Endothelial cell of umbilical vein (primary cell): ENCODE results near the gene ZNF57. TPM values are rescaled to one million over a fixed set of nuclear protein-coding genes. Genes with fewer than 3 reads are reported as not detected.

Source experiments
- BruUV-seq: library from RNA; stranded (reverse); fragments of 400-500 nt; replicated peaks from 2 replicates; lab custom pipeline; 2021; lab: Mats Ljungman, UMichigan
- CTCF ChIA-PET: fragments of 300-600, 350-600 bp; sonication (Branson Sonifier 250); formaldehyde crosslinking; loops from one replicate; lab custom pipeline; 2021; ENCODE audit warnings: antibody characterized with exemption, inconsistent platforms; lab: Charles Lee
- POLR2A ChIA-PET: fragments of 300-600, 350-600 bp; sonication (Branson Sonifier 250); formaldehyde crosslinking; loops from one replicate; lab custom pipeline; 2021; ENCODE audit warnings: antibody characterized with exemption, inconsistent platforms; lab: Charles Lee
- DNase-seq: peaks from one replicate; pipeline ENCODE4 v3.0.0-alpha.2; 2011; ENCODE audit warnings: low read depth, low spot score
- FAIRE-seq: peaks from 2 replicates; lab custom pipeline; 2011; peaks lifted over from hg19 to GRCh38; lab: Jason Lieb, UNC
- H2AFZ ChIP-seq: 2 replicates; pipeline ENCODE4 v1.6.0; 2012; ENCODE audit warnings: low read depth, low read length, control low read depth, inconsistent platforms
- H3K27ac ChIP-seq: 2 replicates; pipeline ENCODE4 v1.5.1; 2011; ENCODE audit warnings: low read depth, mild to moderate bottlenecking, control low read depth, low read length, moderate library complexity; ENCODE audit not compliant: insufficient read depth
- H3K27me3 ChIP-seq, 2 experiments: 2 replicates each; pipeline versions ENCODE4 v1.6.0 to v1.6.1; 2011; ENCODE audit warnings: low read length in 2 of 2, mixed read lengths in 1 of 2; ENCODE audit not compliant: control insufficient read depth in 2 of 2, insufficient read depth in 2 of 2
- H3K36me3 ChIP-seq, 2 experiments: 2 replicates in 1 of 2; 3 replicates in 1 of 2; pipeline ENCODE4 v1.5.1; 2011; ENCODE audit warnings: low read length in 2 of 2, mild to moderate bottlenecking in 1 of 2, moderate library complexity in 1 of 2; ENCODE audit not compliant: control insufficient read depth in 2 of 2, insufficient read depth in 2 of 2; ENCODE audit errors: extremely low read depth in 1 of 2
- H3K4me1 ChIP-seq: 3 replicates; pipeline ENCODE4 v1.5.1; 2011; ENCODE audit warnings: mild to moderate bottlenecking, low read length; ENCODE audit not compliant: control insufficient read depth, insufficient read depth; ENCODE audit errors: extremely low read depth
- H3K4me2 ChIP-seq: 2 replicates; pipeline ENCODE4 v1.6.1; 2011; ENCODE audit warnings: low read length, control low read depth, mixed read lengths; ENCODE audit not compliant: insufficient read depth
- H3K4me3 ChIP-seq, 3 experiments: fragments of 200-600 bp in 1 of 3; sonication (generic), shearing (Covaris generic) in 1 of 3; replicated peaks in 1 of 3; 2 replicates each; pipeline ENCODE4 v1.5.1; 2011 to 2016; ENCODE audit warnings: control low read depth in 3 of 3, low read length in 3 of 3, mild to moderate bottlenecking in 2 of 3, inconsistent platforms in 1 of 3, low read depth in 1 of 3, moderate library complexity in 1 of 3; ENCODE audit not compliant: insufficient read depth in 1 of 3
- H3K79me2 ChIP-seq: 2 replicates; pipeline ENCODE4 v1.6.0; 2012; ENCODE audit warnings: low read length, inconsistent platforms; ENCODE audit not compliant: control insufficient read depth, insufficient read depth
- H3K9ac ChIP-seq: replicated peaks from 2 replicates; pipeline ENCODE3; 2011; ENCODE audit warnings: low read length, control low read depth; ENCODE audit not compliant: insufficient read depth; ENCODE audit errors: extremely low read depth
- H3K9me1 ChIP-seq: replicated peaks from 3 replicates; pipeline ENCODE4 v1.6.0; 2011; ENCODE audit warnings: mild to moderate bottlenecking, low read length; ENCODE audit not compliant: control insufficient read depth, insufficient read depth; ENCODE audit errors: extremely low read depth
- H3K9me3 ChIP-seq: replicated peaks from 2 replicates; pipeline ENCODE4 v1.5.1; 2012; ENCODE audit warnings: low read length, inconsistent platforms; ENCODE audit not compliant: control insufficient read depth, insufficient read depth
- H4K20me1 ChIP-seq: replicated peaks from 2 replicates; pipeline ENCODE3; 2011; ENCODE audit warnings: mild to moderate bottlenecking, low read length; ENCODE audit not compliant: control insufficient read depth, insufficient read depth; ENCODE audit errors: extremely low read depth
- CTCF ChIP-seq, 2 donors: IDR thresholded peaks; 1 replicate in 1 of 2; 2 replicates in 1 of 2; pipeline ENCODE4 v1.5.1; 2011; ENCODE audit warnings: low read length in 2 of 2, mild to moderate bottlenecking in 2 of 2, moderate library complexity in 2 of 2, control low read depth in 1 of 2, inconsistent platforms in 1 of 2, low read depth in 1 of 2; ENCODE audit not compliant: insufficient read depth in 1 of 2; ENCODE audit errors: extremely low read depth in 1 of 2
- EZH2 ChIP-seq: IDR thresholded peaks from 2 replicates; pipeline ENCODE4 v1.6.1; 2012; ENCODE audit warnings: borderline replicate concordance, low read depth, mild to moderate bottlenecking, moderate library complexity, low read length, inconsistent platforms; ENCODE audit not compliant: severe bottlenecking
- FOS ChIP-seq: IDR thresholded peaks from 2 replicates; pipeline ENCODE4 v1.6.1; 2011; ENCODE audit warnings: mild to moderate bottlenecking, low read length, moderate library complexity, borderline replicate concordance; ENCODE audit not compliant: insufficient read depth
- GATA2 ChIP-seq: IDR thresholded peaks from 2 replicates; pipeline ENCODE4 v1.7.0; 2011; ENCODE audit warnings: low read depth, mild to moderate bottlenecking, moderate library complexity, mixed read lengths, low read length; ENCODE audit not compliant: insufficient read length, insufficient read depth
- JUN ChIP-seq: IDR thresholded peaks from 2 replicates; pipeline ENCODE4 v1.6.1; 2011; ENCODE audit warnings: borderline replicate concordance, low read depth; ENCODE audit not compliant: insufficient read length, insufficient read depth
- MAX ChIP-seq: IDR thresholded peaks from 2 replicates; pipeline ENCODE4 v1.6.1; 2011; ENCODE audit not compliant: insufficient read depth, insufficient read length
- MYC ChIP-seq: IDR thresholded peaks from one replicate; pipeline ENCODE4 v1.6.1; 2011; ENCODE audit warnings: mild to moderate bottlenecking, low read depth, low read length
- POLR2A ChIP-seq: IDR thresholded peaks from 2 replicates; pipeline ENCODE4 v1.6.1; 2012; ENCODE audit warnings: low read depth, mild to moderate bottlenecking, control low read depth, low read length
- POLR2AphosphoS5 ChIP-seq: IDR thresholded peaks from 2 replicates; pipeline ENCODE4 v1.6.1; 2012; ENCODE audit warnings: low read depth, mild to moderate bottlenecking, control low read depth, low read length, moderate library complexity; ENCODE audit not compliant: insufficient read depth
- dilution Hi-C: fragments of 300-500 bp; cut with MboI; formaldehyde crosslinking; loops from one replicate; pipeline ENCODE4 v1.15.0; 2019; ENCODE audit warnings: low sequenced_read_pairs; ENCODE audit not compliant: extremely low pct_ligation_motif_present
- intact Hi-C: fragments of 100-400 bp; cut with micrococcal nuclease; formaldehyde crosslinking; loops from one replicate; pipeline ENCODE4 v1.10.0; 2022
- polyA plus RNA-seq, 4 experiments: library from polyadenylated mRNA; depleted of rRNA in 3 of 4; stranded (reverse) in 3 of 4; unstranded in 1 of 4; fragments of >200 nt; gene quantifications; 2 replicates each; pipeline versions ENCODE4 v1.2.1 to v1.2.3, GENCODE V29; 2011 to 2012; ENCODE audit warnings: missing spikeins in 1 of 4
- total RNA-seq: library from RNA; stranded (reverse); gene quantifications from 2 replicates; pipeline ENCODE4 v1.2.3, GENCODE V29; 2021

The ZNF57 gene
- total and polyA plus RNA-seq, 2 donors (not counting 3 experiments of a cell fraction or from before 2014, with no cell fraction given), result 2.0 to 3.6 TPM

- ChIA-PET POLR2A (no interaction called here), CTCF (interaction anchor here (0.6 to 11.0 kb wide), 12 partner anchors 11 to 309 kb away, joined by 3 to 200 read pairs (median 4); no protein-coding TSS in a partner anchor)
- dilution Hi-C loops, result no loop called here
- Histone ChIP-seq H3K9ac (no peak overlapping the region), H3K4me2 (no peak overlapping the region), H3K4me1 (no peaks in the 10 kb centered on the region), H3K4me3 (no peak overlapping the region), H2AFZ (no peak overlapping the region), H4K20me1 (no peaks in the 10 kb centered on the region), H3K27me3 (no peaks in the 10 kb centered on the region), H3K9me1 (no peaks in the 10 kb centered on the region), H3K9me3 (no peaks in the 10 kb centered on the region), H3K79me2 (no peaks in the 10 kb centered on the region), H3K36me3 (no peaks in the 10 kb centered on the region), H3K27ac (no peak overlapping the region)
- DNase-seq (no peak), FAIRE-seq (no peak)
- TF ChIP-seq EZH2, result no peak
- no peak for TF ChIP-seq POLR2AphosphoS5
- TF ChIP-seq CTCF (IDR thresholded peaks at IDR 0.05; ENCODE audit: extremely low read depth in 1 of 2, insufficient read depth in 1 of 2, low read depth in 1 of 2, low read length in 2 of 2), result no peak
- no peak for TF ChIP-seq MYC
- TF ChIP-seq POLR2A, result no peak
- intact Hi-C loops, result no loop called here
- BruUV-seq, result no TSS peak
Observed at GRCh38 chr19:2957160-2957559, 56.4 kb downstream of the ZNF57 start.

- Histone ChIP-seq H3K9me3 (no peaks in the 10 kb centered on the region), H3K9ac (no peak overlapping the region), H3K27me3 (no peaks in the 10 kb centered on the region), H3K79me2 (no peaks in the 10 kb centered on the region), H3K4me3 (no peak overlapping the region), H3K4me1 (no peaks in the 10 kb centered on the region), H3K36me3 (no peaks in the 10 kb centered on the region), H3K9me1 (no peaks in the 10 kb centered on the region), H4K20me1 (no peaks in the 10 kb centered on the region), H3K4me2 (no peak overlapping the region), H3K27ac (no peak overlapping the region), H2AFZ (no peak overlapping the region)
- BruUV-seq, result no TSS peak
- FAIRE-seq, result no peak
- ChIA-PET CTCF (interaction anchor here (1.0 to 11.0 kb wide), 8 partner anchors 9 to 251 kb away, joined by 3 to 200 read pairs (median 5); no protein-coding TSS in a partner anchor), POLR2A (interaction anchor here (0.9 kb wide), 1 partner anchor 9 kb away, joined by 3 read pairs; no protein-coding TSS in a partner anchor)
- dilution Hi-C loops, result no loop called here
- DNase-seq, result no peak
- TF ChIP-seq GATA2 (no peak), MAX (no peak), JUN (no peak), POLR2A (no peak), MYC (no peak), CTCF (IDR thresholded peaks at IDR 0.05; ENCODE audit: extremely low read depth in 1 of 2, insufficient read depth in 1 of 2, low read depth in 1 of 2, low read length in 2 of 2) (no peak), FOS (no peak), POLR2AphosphoS5 (no peak)
- intact Hi-C loops, result no loop called here
Observed at GRCh38 chr19:2960120-2960519, 59.4 kb downstream of the ZNF57 start.
